NCI-H2107 treated with DMSO at 0.1 percent for 48 hours (cell line): Measurements from ENCODE around the gene LILRB3.
"Not testable (repeated sequence)": the region's sequence is repeated elsewhere in the genome, so short reads cannot be mapped to it uniquely, and the experiment has no call there.

ENCODE experiments used
- DNase-seq: peaks from one replicate; lab custom pipeline; 2025; ENCODE audit not compliant: unreplicated experiment; lab: John Stamatoyannopoulos, UW

The LILRB3 gene

GRCh38 chr19:54191011-54191810 is 31.6 kb downstream of the LILRB3 start, which contains the start of gene TSEN34:
TSS of gene TSEN34 (plus strand) at chr19:54191308. CDS start at chr19:54191365, 57 bp downstream.
- DNase-seq, result peak; percentile 43

GRCh38 chr19:54190503-54191010 is 32.2 kb downstream of the LILRB3 start:
- DNase-seq, result peak; percentile 97

- peak; percentile 99 for DNase-seq
These were observed 32.9 kb downstream of the LILRB3 start for GRCh38 chr19:54189735-54190502.

- no peak for DNase-seq
These were observed 33.6 kb downstream of the LILRB3 start, which contains the start of gene MBOAT7 for GRCh38 chr19:54189145-54189734. TSS of gene MBOAT7 (minus strand) at chr19:54189580. CDS start at chr19:54188508, 1,072 bp downstream.

GRCh38 chr19:54188215-54188871 is 34.5 kb downstream of the LILRB3 start:
- DNase-seq, result no peak

GRCh38 chr19:54186934-54187381 is 35.8 kb downstream of the LILRB3 start:
- DNase-seq, result no peak

- no peak for DNase-seq
These were observed 36.5 kb downstream of the LILRB3 start for GRCh38 chr19:54186351-54186750.

- DNase-seq, result no peak
These were observed 39.4 kb downstream of the LILRB3 start for GRCh38 chr19:54183431-54183830.

- DNase-seq, result not testable (repeated sequence)
These were observed 40.9 kb downstream of the LILRB3 start for GRCh38 chr19:54181894-54182293.

GRCh38 chr19:54180691-54181091 is 42.1 kb downstream of the LILRB3 start:
- DNase-seq, result no peak

GRCh38 chr19:54179921-54180461 is 42.8 kb downstream of the LILRB3 start:
- peak; percentile 74 for DNase-seq

- no peak for DNase-seq
These were observed 43.5 kb downstream of the LILRB3 start for GRCh38 chr19:54179262-54179852.

GRCh38 chr19:54178581-54179261 is 44.1 kb downstream of the LILRB3 start:
- peak; percentile 67 for DNase-seq

GRCh38 chr19:54173951-54174834 is 48.6 kb downstream of the LILRB3 start:
- DNase-seq, result no peak

- DNase-seq, result no peak
These were observed 49.5 kb downstream of the LILRB3 start for GRCh38 chr19:54173359-54173699.

- peak; percentile 67 for DNase-seq
These were observed 50.1 kb downstream of the LILRB3 start, which contains the start of gene TMC4 for GRCh38 chr19:54172471-54173358. TSS of gene TMC4 (minus strand) at chr19:54173160. CDS start at chr19:54173117, 43 bp downstream.

GRCh38 chr19:54171736-54172431 is 50.9 kb downstream of the LILRB3 start:
- DNase-seq, result not testable (repeated sequence)
